ENCODE data around the gene FBXW8. TPM values are rescaled to one million over a fixed set of nuclear protein-coding genes. Genes with fewer than 3 reads are reported as not detected.

FBXW8 gene
- total RNA-seq, 2 donors from 2014 or later, result 26.1 to 34.7 TPM

GRCh38 chr12:116890330-116890729, 20.4 kb upstream of the FBXW8 start:
- Histone ChIP-seq H3K36me3 (ENCODE audit: control insufficient read depth, insufficient read depth, low read length) (no peaks in the 10 kb centered on the region), H3K27me3 (ENCODE audit: control insufficient read depth, insufficient read depth, low read length, poor library complexity, severe bottlenecking) (peaks cover 4% of the 10 kb centered on the region), H3K4me1 (ENCODE audit: control insufficient read depth, insufficient read depth, low read length) (no peaks in the 10 kb centered on the region), H3K9ac (ENCODE audit: extremely low read depth, low read length, poor library complexity, severe bottlenecking) (no peak overlapping the region), H3K27ac (ENCODE audit: low read depth, low read length) (no peak overlapping the region), H3K4me3 (ENCODE audit: low read length) (no peak overlapping the region), H3K9me3 (ENCODE audit: control insufficient read depth, low read length) (peaks cover 7% of the 10 kb centered on the region)
- H3K27ac Mint-ChIP-seq, result no peak overlapping the region
- no peak for DNase-seq
- no peak for TF ChIP-seq CTCF (conservative IDR thresholded peaks at IDR 0.05)
- H3K4me1 Mint-ChIP-seq, result no peaks in the 10 kb centered on the region
- H3K27me3 Mint-ChIP-seq (ENCODE audit: insufficient read depth), result peaks cover 20% of the 10 kb centered on the region
- 92% methylated on average over 2 of the region's 2 CpGs; no CpG with 5 or more reads in 1 of the 2 experiments for WGBS, 2 experiments (ENCODE audit: insufficient coverage in 1 of 2, insufficient read length in 1 of 2)
- no peaks in the 10 kb centered on the region for H3K36me3 Mint-ChIP-seq (ENCODE audit: low read depth)
- H3K4me3 Mint-ChIP-seq, result no peak overlapping the region
- peaks cover 13% of the 10 kb centered on the region for H3K9me3 Mint-ChIP-seq

GRCh38 chr12:116891019-116891418, 19.7 kb upstream of the FBXW8 start:
- DNase-seq, result no peak
- Mint-ChIP-seq H3K36me3 (ENCODE audit: low read depth) (no peaks in the 10 kb centered on the region), H3K9me3 (peaks cover 13% of the 10 kb centered on the region), H3K27ac (no peak overlapping the region), H3K4me3 (no peak overlapping the region), H3K4me1 (no peaks in the 10 kb centered on the region), H3K27me3 (ENCODE audit: insufficient read depth) (peaks cover 14% of the 10 kb centered on the region)
- Histone ChIP-seq H3K9me3 (ENCODE audit: control insufficient read depth, low read length) (peaks cover 7% of the 10 kb centered on the region), H3K4me3 (ENCODE audit: low read length) (no peak overlapping the region), H3K27me3 (ENCODE audit: control insufficient read depth, insufficient read depth, low read length, poor library complexity, severe bottlenecking) (peaks cover 4% of the 10 kb centered on the region), H3K4me1 (ENCODE audit: control insufficient read depth, insufficient read depth, low read length) (no peaks in the 10 kb centered on the region), H3K27ac (ENCODE audit: low read depth, low read length) (no peak overlapping the region), H3K36me3 (ENCODE audit: control insufficient read depth, insufficient read depth, low read length) (no peaks in the 10 kb centered on the region), H3K9ac (ENCODE audit: extremely low read depth, low read length, poor library complexity, severe bottlenecking) (no peak overlapping the region)
- TF ChIP-seq CTCF (conservative IDR thresholded peaks at IDR 0.05), result no peak
- 87 to 93% methylated on average over 3 of the region's 3 CpGs for WGBS, 2 experiments (ENCODE audit: insufficient coverage in 1 of 2, insufficient read length in 1 of 2)

- Histone ChIP-seq H3K4me1 (ENCODE audit: control insufficient read depth, insufficient read depth, low read length) (no peaks in the 10 kb centered on the region), H3K9me3 (ENCODE audit: control insufficient read depth, low read length) (peaks cover 7% of the 10 kb centered on the region), H3K27ac (ENCODE audit: low read depth, low read length) (no peak overlapping the region), H3K36me3 (ENCODE audit: control insufficient read depth, insufficient read depth, low read length) (no peaks in the 10 kb centered on the region), H3K4me3 (ENCODE audit: low read length) (no peak overlapping the region), H3K27me3 (ENCODE audit: control insufficient read depth, insufficient read depth, low read length, poor library complexity, severe bottlenecking) (no peaks in the 10 kb centered on the region), H3K9ac (ENCODE audit: extremely low read depth, low read length, poor library complexity, severe bottlenecking) (no peak overlapping the region)
- peak; percentile 60 for DNase-seq
- TF ChIP-seq CTCF (conservative IDR thresholded peaks at IDR 0.05), result no peak
- 86 to 89% methylated on average over 11 to 12 of the region's 12 CpGs for WGBS, 2 experiments (ENCODE audit: insufficient coverage in 1 of 2, insufficient read length in 1 of 2)
- Mint-ChIP-seq H3K27ac (no peak overlapping the region), H3K27me3 (ENCODE audit: insufficient read depth) (peaks cover 11% of the 10 kb centered on the region), H3K4me3 (no peak overlapping the region), H3K4me1 (no peaks in the 10 kb centered on the region), H3K36me3 (ENCODE audit: low read depth) (no peaks in the 10 kb centered on the region), H3K9me3 (peaks cover 13% of the 10 kb centered on the region)
Measured at GRCh38 chr12:116892349-116893140, 18.2 kb upstream of the FBXW8 start.

All from endodermal cell (in vitro differentiated cells).